Measurements from ENCODE around the gene LPAR5. TPM values are rescaled to one million over a fixed set of nuclear protein-coding genes. Genes with fewer than 3 reads are reported as not detected.

LPAR5 gene
- total RNA-seq, 1 experiment from 2014 or later, result 0.15 TPM

GRCh38 chr12:6605421-6606330 lies 30.1 kb downstream of the LPAR5 start:
- Histone ChIP-seq H3K27me3 (replicated peaks; ENCODE audit: insufficient read depth, low read depth, low read length, poor library complexity) (no peaks in the 10 kb centered on the region), H3K27ac (ENCODE audit: low read depth, low read length, poor library complexity, severe bottlenecking) (peak overlapping the region; percentile 90), H3K4me1 (ENCODE audit: insufficient read depth, low read length, poor library complexity, severe bottlenecking) (peaks cover 44% of the 10 kb centered on the region), H3K4me3 (ENCODE audit: low read depth, low read length, poor library complexity, severe bottlenecking) (peak overlapping the region; percentile 87), H3K9me3 (ENCODE audit: low read depth, low read length, poor library complexity, severe bottlenecking) (no peaks in the 10 kb centered on the region), H3K36me3 (ENCODE audit: insufficient read depth, low read length, poor library complexity, severe bottlenecking) (peaks cover 25% of the 10 kb centered on the region)
- TSS peak; percentile 26 for BruUV-seq (replicated peaks)
- POLR2A ChIA-PET (ENCODE audit: low non-redundant PET), result no interaction called here
- intact Hi-C loops (cut with micrococcal nuclease; ENCODE audit: unreplicated experiment), result loop anchor here (2.0 kb wide), 1 partner anchor 83 kb away; the partner anchor contains the start of gene ZNF384
- no peak for TF ChIP-seq CTCF (conservative IDR thresholded peaks at IDR 0.05; ENCODE audit: low read depth, low read length)
- no peak for TF ChIP-seq EZH2 (IDR thresholded peaks at IDR 0.05; ENCODE audit: borderline replicate concordance, low read depth, low read length, poor library complexity, severe bottlenecking)
- CTCF ChIA-PET, result interaction anchor here (0.7 kb wide), 1 partner anchor 41 kb away, joined by 4 read pairs; no protein-coding TSS in a partner anchor
- DNase-seq (ENCODE audit: low spot score), result peak; percentile 36

- Histone ChIP-seq H3K4me3 (ENCODE audit: low read depth, low read length, poor library complexity, severe bottlenecking) (peak overlapping the region; percentile 87), H3K27ac (ENCODE audit: low read depth, low read length, poor library complexity, severe bottlenecking) (peak overlapping the region; percentile 60), H3K4me1 (ENCODE audit: insufficient read depth, low read length, poor library complexity, severe bottlenecking) (peaks cover 44% of the 10 kb centered on the region), H3K9me3 (ENCODE audit: low read depth, low read length, poor library complexity, severe bottlenecking) (no peaks in the 10 kb centered on the region), H3K36me3 (ENCODE audit: insufficient read depth, low read length, poor library complexity, severe bottlenecking) (peaks cover 38% of the 10 kb centered on the region), H3K27me3 (replicated peaks; ENCODE audit: insufficient read depth, low read depth, low read length, poor library complexity) (no peaks in the 10 kb centered on the region)
- no TSS peak for BruUV-seq (replicated peaks)
- ChIA-PET POLR2A (ENCODE audit: low non-redundant PET) (interaction anchor here (0.5 to 0.7 kb wide), 3 partner anchors 105 to 240 kb away, joined by 3 to 15 read pairs (median 5); no protein-coding TSS in a partner anchor), CTCF (no interaction called here)
- DNase-seq (ENCODE audit: low spot score), result no peak
- TF ChIP-seq CTCF (conservative IDR thresholded peaks at IDR 0.05; ENCODE audit: low read depth, low read length), result no peak
- no peak for TF ChIP-seq EZH2 (IDR thresholded peaks at IDR 0.05; ENCODE audit: borderline replicate concordance, low read depth, low read length, poor library complexity, severe bottlenecking)
- intact Hi-C loops (cut with micrococcal nuclease; ENCODE audit: unreplicated experiment), result no loop called here
Measured at GRCh38 chr12:6604259-6605029, 31.3 kb downstream of the LPAR5 start.

- H3K4me3 ChIP-seq (ENCODE audit: low read depth, low read length, poor library complexity, severe bottlenecking), result peak overlapping the region; percentile 11
Measured at GRCh38 chr12:6603095-6603567, 32.6 kb downstream of the LPAR5 start.

More at GRCh38 chr12:6603095-6603567, 32.6 kb downstream of the LPAR5 start:
- peak overlapping the region; percentile 60 for H3K27ac ChIP-seq (ENCODE audit: low read depth, low read length, poor library complexity, severe bottlenecking)
- ChIA-PET CTCF (interaction anchor here (0.6 kb wide), 2 partner anchors 81 to 424 kb away, joined by 3 read pairs; no protein-coding TSS in a partner anchor), POLR2A (ENCODE audit: low non-redundant PET) (interaction anchor here (0.6 kb wide), 3 partner anchors 13 to 148 kb away, joined by 3 to 7 read pairs (median 3); partner anchors contain the start of gene GAPDH)
- peaks cover 44% of the 10 kb centered on the region for H3K4me1 ChIP-seq (ENCODE audit: insufficient read depth, low read length, poor library complexity, severe bottlenecking)
- no peaks in the 10 kb centered on the region for H3K9me3 ChIP-seq (ENCODE audit: low read depth, low read length, poor library complexity, severe bottlenecking)
- BruUV-seq (replicated peaks), result no TSS peak
- no peak for TF ChIP-seq CTCF (conservative IDR thresholded peaks at IDR 0.05; ENCODE audit: low read depth, low read length)
- no peak for TF ChIP-seq EZH2 (IDR thresholded peaks at IDR 0.05; ENCODE audit: borderline replicate concordance, low read depth, low read length, poor library complexity, severe bottlenecking)
- intact Hi-C loops (cut with micrococcal nuclease; ENCODE audit: unreplicated experiment), result no loop called here
- peak; percentile 74 for DNase-seq (ENCODE audit: low spot score)
- peaks cover 51% of the 10 kb centered on the region for H3K36me3 ChIP-seq (ENCODE audit: insufficient read depth, low read length, poor library complexity, severe bottlenecking)
- no peaks in the 10 kb centered on the region for H3K27me3 ChIP-seq (replicated peaks; ENCODE audit: insufficient read depth, low read depth, low read length, poor library complexity)

All from A673 (cell line).